Activated CD8-positive, alpha-beta T cell treated with anti-CD3 and anti-CD28 coated beads, Interleukin-2, amount 10 ng/mL, durations not matched to agents 7 days and 5 days (primary cell): ENCODE data around the gene FXYD3. TPM values are rescaled to one million over a fixed set of nuclear protein-coding genes. Genes with fewer than 3 reads are reported as not detected.
A peak's percentile ranks its signal among the peaks of the same experiment; 100 is the strongest.
"Not testable (repeated sequence)": the region's sequence is repeated elsewhere in the genome, so short reads cannot be mapped to it uniquely, and the experiment has no call there.

Experiments used
- ATAC-seq: fragments of 150-1000 bp; cut with Tn5 transposase; one replicate; pipeline ENCODE4 v1.10.0; 2021; ENCODE audit warnings: moderate library complexity
- CTCF ChIA-PET: fragments of 350-600 bp; sonication (Branson Sonifier 250); formaldehyde crosslinking; loops from one replicate; lab custom pipeline; 2021; ENCODE audit warnings: antibody characterized with exemption; lab: Charles Lee
- POLR2A ChIA-PET: fragments of 350-600 bp; sonication (Branson Sonifier 250); formaldehyde crosslinking; loops from one replicate; lab custom pipeline; 2021; ENCODE audit warnings: antibody characterized with exemption; lab: Charles Lee
- DNase-seq: peaks from one replicate; pipeline ENCODE4 v3.0.0-alpha.2; 2020
- H3K27ac Mint-ChIP-seq: one replicate; pipeline ENCODE4 v1.8.0; 2021; ENCODE audit warnings: mild to moderate bottlenecking, mixed read lengths
- H3K27me3 Mint-ChIP-seq: one replicate; pipeline ENCODE4 v1.8.0; 2021; ENCODE audit warnings: low read depth, mixed read lengths
- H3K36me3 Mint-ChIP-seq: one replicate; pipeline ENCODE4 v1.8.0; 2021; ENCODE audit warnings: low read depth, mixed read lengths
- H3K4me1 Mint-ChIP-seq: one replicate; pipeline ENCODE4 v1.8.0; 2021; ENCODE audit warnings: low read depth, mixed read lengths
- H3K4me3 Mint-ChIP-seq: one replicate; pipeline ENCODE4 v1.8.0; 2021; ENCODE audit warnings: mild to moderate bottlenecking, mixed read lengths
- H3K9me3 Mint-ChIP-seq: one replicate; pipeline ENCODE4 v1.8.0; 2022; ENCODE audit warnings: mixed read lengths; ENCODE audit not compliant: insufficient read depth
- total RNA-seq, 2 experiments: library from RNA; stranded (reverse); gene quantifications; one replicate each; pipeline ENCODE4 v1.2.3, GENCODE V29; 2021

The FXYD3 gene
- total RNA-seq, 2 experiments from 2014 or later: not detected

DNA sequence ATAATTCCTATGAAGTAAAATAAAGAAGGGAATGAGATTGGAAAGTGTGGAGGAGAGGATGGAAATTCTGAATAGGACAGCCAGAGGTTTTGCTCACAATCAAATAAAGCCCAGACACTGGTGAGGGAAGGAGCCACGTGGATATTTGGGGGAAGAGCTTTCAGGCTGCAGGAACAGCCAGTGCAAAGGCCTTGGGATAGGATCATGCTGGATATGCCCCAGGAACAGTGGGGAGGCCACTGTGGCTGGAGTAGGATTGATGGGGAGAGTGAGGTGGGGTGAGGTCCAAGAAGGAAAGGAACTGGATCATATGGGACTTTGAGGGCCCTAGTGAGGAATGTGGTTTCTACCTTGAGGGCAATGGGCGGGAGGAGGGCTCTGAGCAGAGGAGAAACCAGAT is 34.8 kb downstream of the FXYD3 start:
- Mint-ChIP-seq H3K27ac (no peak overlapping the region), H3K27me3 (peaks cover 8% of the 10 kb centered on the region)

DNA sequence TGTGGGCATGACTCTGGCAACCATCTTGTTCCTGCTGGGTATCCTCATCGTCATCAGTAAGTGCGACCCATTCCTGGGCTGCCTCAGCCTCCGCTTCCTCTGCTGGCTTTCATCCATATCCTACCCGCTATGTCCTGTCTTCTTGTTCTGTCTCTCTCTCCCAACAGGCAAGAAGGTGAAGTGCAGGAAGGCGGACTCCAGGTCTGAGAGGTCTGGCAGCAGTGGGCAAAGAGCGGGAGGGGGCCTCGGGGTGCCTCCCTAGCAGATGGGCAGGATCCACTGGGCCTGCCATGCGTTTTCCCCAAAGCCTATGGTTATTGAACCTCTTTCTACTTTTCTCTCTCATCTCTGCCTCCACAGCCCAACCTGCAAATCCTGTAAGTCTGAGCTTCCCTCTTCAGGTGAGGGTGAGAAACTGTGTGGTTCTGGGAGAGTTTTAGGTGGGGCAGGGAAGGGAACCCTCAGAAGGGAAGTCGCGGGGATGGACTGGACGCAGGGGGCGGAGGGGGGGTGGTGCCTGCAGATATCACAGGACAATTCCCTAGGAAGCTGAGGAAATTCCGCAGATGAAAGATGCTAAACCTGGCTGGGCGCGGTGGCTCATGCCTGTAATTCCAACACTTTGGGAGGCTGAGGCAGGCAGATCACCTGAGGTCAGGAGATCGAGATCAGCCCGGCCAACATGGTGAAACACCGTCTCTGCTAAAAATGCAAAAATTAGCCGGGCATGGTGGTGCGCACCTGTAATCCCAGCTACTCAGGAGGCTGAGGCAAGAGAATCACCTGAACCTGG is 35.8 kb downstream of the FXYD3 start:
- no peak for ATAC-seq
- H3K4me1 Mint-ChIP-seq: peaks cover 29% of the 10 kb centered on the region
- H3K27me3 Mint-ChIP-seq: peaks cover 7% of the 10 kb centered on the region
- H3K36me3 Mint-ChIP-seq: peaks cover 22% of the 10 kb centered on the region
- no peaks in the 10 kb centered on the region for H3K9me3 Mint-ChIP-seq
- no peak overlapping the region for H3K27ac Mint-ChIP-seq
- no peak for DNase-seq
- no peak overlapping the region for H3K4me3 Mint-ChIP-seq
- POLR2A ChIA-PET: no interaction called here
- CTCF ChIA-PET: interaction anchor here (1.0 to 3.8 kb wide), 2 partner anchors 9 to 107 kb away, joined by 3 to 67 read pairs; partner anchors contain the start of gene FXYD7

More for the DNA sequence above, 34.8 kb downstream of the FXYD3 start:
- peaks cover 22% of the 10 kb centered on the region for H3K4me1 Mint-ChIP-seq
- CTCF ChIA-PET: interaction anchor here (0.9 kb wide), 1 partner anchor 15 kb away, joined by 3 read pairs; no protein-coding TSS in a partner anchor
- no peaks in the 10 kb centered on the region for H3K9me3 Mint-ChIP-seq
- ATAC-seq (no peak), DNase-seq (no peak)
- POLR2A ChIA-PET: no interaction called here
- H3K36me3 Mint-ChIP-seq: peaks cover 12% of the 10 kb centered on the region
- H3K4me3 Mint-ChIP-seq: no peak overlapping the region

GRCh38 chr19:35153129-35153522 is 37.5 kb downstream of the FXYD3 start:
- not testable (repeated sequence) for ATAC-seq, H3K27me3 Mint-ChIP-seq, H3K9me3 Mint-ChIP-seq, DNase-seq
- peak overlapping the region; percentile 26 for H3K27ac Mint-ChIP-seq
- POLR2A ChIA-PET: interaction anchor here (1.5 to 2.2 kb wide), 5 partner anchors 14 to 116 kb away, joined by 5 to 18 read pairs (median 11); partner anchors contain the start of gene USF2
- peak overlapping the region; percentile 97 for H3K4me3 Mint-ChIP-seq
- CTCF ChIA-PET: interaction anchor here (1.0 to 3.8 kb wide), 10 partner anchors 8 to 333 kb away, joined by 3 to 67 read pairs (median 7); partner anchors contain the start of gene FXYD7
- peaks cover 42% of the 10 kb centered on the region for H3K4me1 Mint-ChIP-seq
- peaks cover 39% of the 10 kb centered on the region for H3K36me3 Mint-ChIP-seq

GRCh38 chr19:35153701-35154524 is 38.3 kb downstream of the FXYD3 start:
- ATAC-seq (peak; percentile 66), DNase-seq (peak; percentile 78)
- ChIA-PET POLR2A (interaction anchor here (0.6 to 2.2 kb wide), 16 partner anchors 9 to 678 kb away, joined by 3 to 18 read pairs (median 4); partner anchors contain the start of gene USF2), CTCF (interaction anchor here (0.6 to 3.8 kb wide), 20 partner anchors 9 to 332 kb away, joined by 3 to 67 read pairs (median 6); partner anchors contain the start of genes FXYD7 and LGI4)
- H3K36me3 Mint-ChIP-seq: peaks cover 47% of the 10 kb centered on the region
- peaks cover 7% of the 10 kb centered on the region for H3K27me3 Mint-ChIP-seq
- H3K27ac Mint-ChIP-seq: peak overlapping the region; percentile 96
- H3K4me1 Mint-ChIP-seq: peaks cover 45% of the 10 kb centered on the region
- peak overlapping the region; percentile 97 for H3K4me3 Mint-ChIP-seq
- no peaks in the 10 kb centered on the region for H3K9me3 Mint-ChIP-seq

DNA sequence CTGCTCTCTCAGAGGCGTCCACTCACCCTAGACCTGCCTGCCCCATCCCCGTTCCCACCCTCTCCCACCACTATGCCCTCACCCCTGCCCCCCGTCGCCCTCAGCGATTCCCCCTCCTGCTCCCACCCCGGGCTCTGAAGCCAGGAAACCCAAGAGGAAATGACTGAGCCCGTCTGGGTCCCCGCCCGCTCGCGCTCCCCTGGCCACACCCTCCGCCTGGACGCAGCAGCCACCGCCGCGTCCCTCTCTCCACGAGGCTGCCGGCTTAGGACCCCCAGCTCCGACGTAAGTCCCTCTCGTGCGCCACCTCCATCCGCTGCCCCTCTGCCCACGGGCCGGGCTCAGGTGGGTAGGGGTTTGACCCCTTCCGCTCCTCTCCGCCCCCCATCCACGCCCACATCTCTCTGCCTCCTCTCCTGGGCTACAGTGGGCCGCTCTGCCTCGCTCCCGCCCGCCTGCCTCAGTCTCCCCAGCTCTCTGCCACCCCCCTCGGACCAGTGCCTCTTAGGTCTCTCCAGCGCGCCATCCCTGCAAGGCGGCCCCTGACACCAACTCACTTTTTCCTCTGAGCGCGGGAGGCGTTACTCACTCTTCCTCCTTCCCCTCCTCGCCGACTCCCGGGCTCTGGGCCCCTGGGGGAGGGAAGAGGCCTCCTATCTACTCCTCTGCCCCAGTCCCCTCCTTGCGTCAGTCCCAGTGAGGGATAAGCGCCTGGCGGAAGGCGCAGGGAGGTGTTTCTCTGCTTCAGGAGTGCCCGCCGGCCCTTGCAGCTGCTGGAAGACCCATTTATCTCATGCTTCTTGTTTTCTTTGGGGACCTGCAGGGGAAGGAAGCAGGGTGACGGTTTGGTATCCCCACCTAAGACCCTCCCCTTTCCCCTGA is 39.1 kb downstream of the FXYD3 start, which contains the start of gene FXYD5:
FXYD5 (plus strand) TSS at position 211 of the 882 bp plus-strand sequence. CDS start 816 bp downstream, outside the sequence.
- POLR2A ChIA-PET: interaction anchor here (0.6 to 2.2 kb wide), 12 partner anchors 8 to 114 kb away, joined by 3 to 18 read pairs (median 5); partner anchors contain the start of gene USF2
- CTCF ChIA-PET: interaction anchor here (0.6 to 3.8 kb wide), 18 partner anchors 8 to 331 kb away, joined by 3 to 67 read pairs (median 6); partner anchors contain the start of genes FXYD7 and LGI4
- DNase-seq (peak; percentile 77), ATAC-seq (peak; percentile 77)
- Mint-ChIP-seq H3K4me3 (peak within 1 kb of the TSS; percentile 97), H3K27ac (peak within 1 kb of the TSS; percentile 96), H3K4me1 (peaks cover 51% of the 10 kb centered on the region), H3K27me3 (peaks cover 7% of the 10 kb centered on the region), H3K36me3 (peaks cover 55% of the 10 kb centered on the region), H3K9me3 (no peaks in the 10 kb centered on the region)

GRCh38 chr19:35155441-35155840 is 39.8 kb downstream of the FXYD3 start:
- ChIA-PET CTCF (no interaction called here), POLR2A (interaction anchor here (1.2 to 2.2 kb wide), 2 partner anchors 12 to 83 kb away, joined by 3 to 18 read pairs; no protein-coding TSS in a partner anchor)
- Mint-ChIP-seq H3K27ac (peak overlapping the region; percentile 96), H3K4me1 (peaks cover 52% of the 10 kb centered on the region), H3K36me3 (peaks cover 61% of the 10 kb centered on the region), H3K27me3 (peaks cover 7% of the 10 kb centered on the region), H3K9me3 (no peaks in the 10 kb centered on the region), H3K4me3 (peak overlapping the region; percentile 97)
- ATAC-seq (peak; percentile 44), DNase-seq (peak; percentile 41)

DNA sequence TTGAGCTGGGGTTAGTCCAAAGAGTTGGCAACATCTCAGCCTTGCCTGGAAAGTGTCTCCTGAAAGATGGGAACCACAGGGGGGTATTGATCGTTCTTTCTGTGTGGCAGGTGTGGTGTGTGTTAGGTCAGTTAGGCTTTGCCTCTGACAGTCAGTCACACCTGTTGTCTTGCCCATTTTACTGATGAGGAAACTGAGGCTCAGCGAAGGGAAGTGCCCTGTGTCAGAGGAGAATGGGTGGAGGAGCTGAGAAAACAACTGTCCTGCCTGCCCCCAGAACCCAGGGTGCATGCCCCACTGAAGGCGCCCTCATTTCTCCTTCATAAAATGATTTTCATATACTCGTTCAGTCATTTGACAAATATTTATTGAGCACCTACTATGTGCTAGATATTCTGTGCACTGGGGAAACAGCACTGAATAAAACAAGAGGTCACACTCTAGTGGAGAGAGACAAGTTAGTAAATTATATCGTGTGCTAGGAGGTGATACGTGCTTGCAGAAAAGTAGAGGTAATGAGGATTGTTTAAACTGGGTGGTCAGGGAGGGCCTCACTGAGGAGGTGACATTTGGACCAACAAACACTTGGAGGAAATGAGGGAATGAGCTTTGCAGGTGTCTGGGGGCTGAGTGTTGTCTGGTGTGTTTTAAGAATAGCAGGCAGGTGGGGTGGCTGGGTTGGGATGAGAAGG is 40.5 kb downstream of the FXYD3 start:
- ATAC-seq: no peak
- H3K9me3 Mint-ChIP-seq: peaks cover under 1% of the 10 kb centered on the region

DNA sequence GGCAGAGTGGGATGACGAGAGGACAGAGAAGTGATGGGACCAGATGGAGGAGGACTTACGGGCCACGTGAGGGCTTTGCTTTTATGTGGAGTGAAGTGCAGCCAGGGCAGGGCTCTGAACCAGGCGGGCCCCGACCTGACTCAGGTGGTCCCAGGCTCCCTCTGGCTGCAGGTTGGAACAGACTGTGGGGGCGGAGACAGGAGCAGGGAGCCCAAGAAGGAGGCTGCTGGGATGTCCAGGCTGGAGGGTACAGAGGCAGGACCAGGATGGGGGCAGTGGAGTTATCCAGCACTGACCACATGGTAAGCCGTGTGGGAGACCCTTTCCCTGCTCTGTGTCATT is 41.0 kb downstream of the FXYD3 start:
- DNase-seq: no peak
- H3K4me3 Mint-ChIP-seq: peak overlapping the region; percentile 97
- H3K9me3 Mint-ChIP-seq: peaks cover 4% of the 10 kb centered on the region
- CTCF ChIA-PET: interaction anchor here (0.9 kb wide), 1 partner anchor 15 kb away, joined by 3 read pairs; no protein-coding TSS in a partner anchor
- H3K27me3 Mint-ChIP-seq: peaks cover 5% of the 10 kb centered on the region
- peaks cover 73% of the 10 kb centered on the region for H3K36me3 Mint-ChIP-seq
- POLR2A ChIA-PET: interaction anchor here (0.6 kb wide), 1 partner anchor 55 kb away, joined by 4 read pairs; no protein-coding TSS in a partner anchor
- ATAC-seq: no peak
- H3K4me1 Mint-ChIP-seq: peaks cover 51% of the 10 kb centered on the region
- peak overlapping the region; percentile 96 for H3K27ac Mint-ChIP-seq

More for the DNA sequence above, 40.5 kb downstream of the FXYD3 start:
- DNase-seq: no peak
- peaks cover 51% of the 10 kb centered on the region for H3K4me1 Mint-ChIP-seq
- H3K27ac Mint-ChIP-seq: peak overlapping the region; percentile 96
- POLR2A ChIA-PET: interaction anchor here (0.6 kb wide), 1 partner anchor 56 kb away, joined by 4 read pairs; no protein-coding TSS in a partner anchor
- CTCF ChIA-PET: interaction anchor here (0.9 kb wide), 1 partner anchor 15 kb away, joined by 3 read pairs; no protein-coding TSS in a partner anchor
- peak overlapping the region; percentile 97 for H3K4me3 Mint-ChIP-seq
- peaks cover 68% of the 10 kb centered on the region for H3K36me3 Mint-ChIP-seq
- H3K27me3 Mint-ChIP-seq: peaks cover 7% of the 10 kb centered on the region

DNA sequence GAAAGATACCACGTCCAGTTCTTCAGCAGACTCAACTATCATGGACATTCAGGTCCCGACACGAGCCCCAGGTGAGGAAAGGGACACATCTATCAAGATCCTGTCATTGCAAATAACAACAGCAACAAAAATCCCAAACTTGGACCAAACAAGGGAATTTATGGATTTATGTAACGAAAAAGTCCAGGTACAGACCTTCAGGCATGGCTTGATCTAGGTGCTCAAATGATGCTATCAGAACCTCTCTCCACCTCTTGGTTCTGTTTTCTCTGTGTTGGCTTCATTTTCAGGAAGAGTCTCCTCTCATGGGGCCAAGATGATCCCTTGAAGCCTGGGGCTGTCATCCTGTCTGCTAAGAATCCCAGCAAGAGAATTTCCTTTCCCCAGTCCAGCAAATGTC is 41.8 kb downstream of the FXYD3 start:
- CTCF ChIA-PET: no interaction called here
- H3K36me3 Mint-ChIP-seq: peaks cover 81% of the 10 kb centered on the region
- peaks cover 51% of the 10 kb centered on the region for H3K4me1 Mint-ChIP-seq
- H3K27ac Mint-ChIP-seq: peak overlapping the region; percentile 96
- H3K27me3 Mint-ChIP-seq: peaks cover 2% of the 10 kb centered on the region
- H3K9me3 Mint-ChIP-seq: peaks cover 9% of the 10 kb centered on the region
- DNase-seq (no peak), ATAC-seq (no peak)
- H3K4me3 Mint-ChIP-seq: peak overlapping the region; percentile 36
- POLR2A ChIA-PET: interaction anchor here (0.9 kb wide), 1 partner anchor 22 kb away, joined by 3 read pairs; no protein-coding TSS in a partner anchor

DNA sequence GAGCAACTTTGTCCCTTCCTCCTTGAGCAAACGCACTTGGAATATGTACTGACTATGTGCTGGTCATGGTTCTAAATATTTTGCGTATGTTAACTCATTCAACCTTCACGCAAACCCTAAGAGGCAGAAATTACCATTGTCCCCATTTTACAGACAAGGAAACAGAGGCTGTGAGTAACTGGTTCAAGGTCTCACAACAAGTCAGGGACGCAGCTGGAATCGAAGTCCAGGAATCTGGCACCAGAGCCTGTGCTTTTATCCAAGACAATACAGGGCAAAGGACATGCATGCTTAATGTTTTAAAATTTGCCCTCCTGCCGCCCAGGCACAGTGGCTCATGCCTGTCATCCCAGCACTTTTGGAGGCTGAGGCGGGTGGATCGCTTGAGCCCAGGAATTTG is 44.0 kb downstream of the FXYD3 start:
- Mint-ChIP-seq H3K9me3 (peaks cover 18% of the 10 kb centered on the region), H3K4me1 (peaks cover 42% of the 10 kb centered on the region)
- DNase-seq: no peak

More for the DNA sequence above, 44.0 kb downstream of the FXYD3 start:
- POLR2A ChIA-PET: interaction anchor here (0.8 kb wide), 1 partner anchor 46 kb away, joined by 3 read pairs; no protein-coding TSS in a partner anchor
- Mint-ChIP-seq H3K36me3 (peaks cover 99% of the 10 kb centered on the region), H3K4me3 (no peak overlapping the region), H3K27ac (no peak overlapping the region), H3K27me3 (no peaks in the 10 kb centered on the region)
- CTCF ChIA-PET: interaction anchor here (1.4 kb wide), 1 partner anchor 18 kb away, joined by 3 read pairs; no protein-coding TSS in a partner anchor
- no peak for ATAC-seq
